Muscle of leg (tissue), 11 donors: Measurements from ENCODE around the gene HOXC6. TPM values are rescaled to one million over a fixed set of nuclear protein-coding genes. Genes with fewer than 3 reads are reported as not detected.
"Not testable (repeated sequence)": the region's sequence is repeated elsewhere in the genome, so short reads cannot be mapped to it uniquely, and the experiment has no call there.

Source experiments
- DNase-seq: peaks from one replicate; pipeline ENCODE4 v3.0.0; 2013
- H3K27ac ChIP-seq: one replicate; pipeline ENCODE4 v1.5.1; 2013; ENCODE audit warnings: mild to moderate bottlenecking, low read length, control low read depth
- H3K27me3 ChIP-seq: one replicate; pipeline ENCODE4 v1.6.1; 2013; ENCODE audit warnings: low read length; ENCODE audit not compliant: control insufficient read depth, insufficient read depth
- H3K36me3 ChIP-seq: one replicate; pipeline ENCODE4 v1.6.1; 2013; ENCODE audit warnings: low read length; ENCODE audit not compliant: control insufficient read depth, insufficient read depth
- H3K4me1 ChIP-seq: one replicate; pipeline ENCODE4 v1.6.1; 2013; ENCODE audit warnings: low read length; ENCODE audit not compliant: control insufficient read depth, insufficient read depth
- H3K4me3 ChIP-seq: one replicate; pipeline ENCODE4 v1.5.1; 2013; ENCODE audit warnings: low read length, control low read depth
- H3K9me3 ChIP-seq: replicated peaks from 2 replicates; pipeline ENCODE4 v1.6.1; 2013; ENCODE audit warnings: low read depth, low read length; ENCODE audit not compliant: control insufficient read depth
- WGBS: methylation state at CpG from one replicate; pipeline ENCODE4 v1.1.5; 2013; ENCODE audit warnings: missing lambda C conversion rate; ENCODE audit not compliant: insufficient coverage; 5-methylcytosine and 5-hydroxymethylcytosine counted together
- polyA plus RNA-seq, 8 donors: library from polyadenylated mRNA; unstranded; fragments of 120-200 nt; gene quantifications; one replicate each; pipeline versions ENCODE4 v1.2.1 to v1.2.3, GENCODE V29; 2013; ENCODE audit warnings: inconsistent platforms in 1 of 8, low replicate concordance in 1 of 8; ENCODE audit not compliant: insufficient read length in 8 of 8, insufficient read depth in 1 of 8
- total RNA-seq: library from RNA; stranded (reverse); fragments of 120-200 nt; gene quantifications from one replicate; pipeline ENCODE4 v1.2.4, GENCODE V29; 2013

The HOXC6 gene
- total and polyA plus RNA-seq, 9 donors, result 4.1 to 22.5 (median 16.0) TPM

DNA sequence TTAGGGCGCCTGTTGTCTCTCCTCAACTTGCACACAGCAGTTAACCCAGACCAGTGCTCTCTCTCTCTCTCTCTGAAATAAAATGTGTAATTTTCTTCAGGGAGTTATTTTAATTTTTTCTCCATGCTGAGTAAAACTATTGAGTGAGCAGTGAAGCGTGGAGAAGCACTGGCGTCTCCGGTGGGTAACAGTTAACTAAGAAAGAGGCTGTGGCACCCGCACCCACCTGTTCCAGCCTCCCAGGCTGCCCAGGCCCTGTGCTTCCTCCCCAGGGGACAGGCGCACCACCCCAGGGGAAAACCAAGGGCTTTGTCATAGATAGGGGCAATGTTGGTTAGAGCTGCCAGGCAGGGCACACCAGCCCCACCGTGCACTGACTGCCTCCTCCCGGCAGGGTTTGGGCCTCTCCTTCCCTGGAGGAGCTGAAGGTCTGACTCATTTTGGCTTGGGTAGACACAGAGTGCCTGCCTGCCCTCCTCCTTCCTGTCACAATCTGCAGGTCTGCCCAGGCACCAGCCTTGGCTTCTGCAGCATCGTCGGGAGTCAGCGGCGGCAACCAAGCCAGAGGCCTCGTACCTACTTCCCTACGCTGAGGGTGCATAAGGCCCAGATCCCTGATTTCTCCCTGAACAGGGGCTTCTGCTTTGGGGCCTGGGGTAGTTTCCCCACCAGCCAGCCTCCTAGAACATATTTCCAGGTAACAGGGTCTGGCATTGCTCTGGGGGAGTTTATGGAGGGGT lies 8.6 kb downstream of the HOXC6 start:
- DNase-seq, result peak; percentile 33
- no peak overlapping the region for H3K4me3 ChIP-seq
- H3K27me3 ChIP-seq, result peaks cover 50% of the 10 kb centered on the region
- WGBS, result 54% methylated on average over 12 of the region's 14 CpGs
- H3K27ac ChIP-seq, result peak overlapping the region; percentile 96
- H3K36me3 ChIP-seq, result peaks cover 12% of the 10 kb centered on the region
- H3K4me1 ChIP-seq, result peaks cover 89% of the 10 kb centered on the region
- H3K9me3 ChIP-seq, result no peaks in the 10 kb centered on the region

DNA sequence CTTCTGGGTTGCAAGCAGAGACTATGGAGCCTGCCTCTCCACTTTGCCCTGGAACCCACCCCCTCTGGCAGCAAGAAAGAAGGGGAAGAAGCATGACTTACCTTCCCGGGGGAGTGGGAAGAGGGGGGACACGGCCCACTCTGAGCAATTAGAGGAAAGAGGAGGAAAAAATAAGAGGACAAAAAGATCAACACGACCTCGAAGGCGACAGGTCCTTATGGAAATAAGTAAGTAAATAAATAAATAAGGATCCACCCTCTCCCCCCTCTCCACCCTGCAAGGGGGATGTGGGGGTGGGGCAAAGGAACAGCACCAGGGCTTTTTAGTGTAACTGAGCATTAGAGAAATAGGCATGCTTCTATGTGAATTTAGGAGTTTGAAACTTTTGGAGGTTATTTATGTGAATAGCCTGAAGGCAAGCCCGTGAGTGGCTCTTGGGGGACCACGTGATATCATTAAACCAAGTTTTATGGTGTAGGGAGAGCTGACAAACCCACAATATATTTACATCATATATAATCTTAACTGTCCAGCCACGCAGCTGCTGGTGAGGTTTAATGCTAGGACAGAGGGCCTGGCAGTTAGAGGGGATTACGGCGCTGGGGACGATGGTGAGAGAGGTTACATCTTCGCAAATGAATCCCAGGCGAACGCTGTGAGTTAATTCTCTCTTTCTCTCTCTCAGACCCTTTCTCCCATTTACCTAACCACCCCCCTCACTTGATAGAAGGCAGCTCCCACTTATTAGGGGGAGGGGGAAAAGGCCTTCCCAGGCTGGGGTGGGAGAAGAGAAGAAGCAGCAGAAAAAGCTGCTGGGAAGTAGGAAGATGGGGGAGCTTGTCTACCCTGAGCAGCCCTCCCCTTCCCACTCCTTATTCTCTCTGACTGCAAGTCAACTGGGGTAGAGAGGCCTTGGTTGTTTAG lies 9.4 kb downstream of the HOXC6 start:
- Histone ChIP-seq H3K9me3 (no peaks in the 10 kb centered on the region), H3K27ac (peak overlapping the region; percentile 96), H3K4me3 (peak overlapping the region; percentile 38), H3K36me3 (peaks cover 8% of the 10 kb centered on the region), H3K4me1 (peaks cover 85% of the 10 kb centered on the region), H3K27me3 (peaks cover 42% of the 10 kb centered on the region)
- 20% methylated on average over 1 of the region's 14 CpGs for WGBS
- peak; percentile 80 for DNase-seq

DNA sequence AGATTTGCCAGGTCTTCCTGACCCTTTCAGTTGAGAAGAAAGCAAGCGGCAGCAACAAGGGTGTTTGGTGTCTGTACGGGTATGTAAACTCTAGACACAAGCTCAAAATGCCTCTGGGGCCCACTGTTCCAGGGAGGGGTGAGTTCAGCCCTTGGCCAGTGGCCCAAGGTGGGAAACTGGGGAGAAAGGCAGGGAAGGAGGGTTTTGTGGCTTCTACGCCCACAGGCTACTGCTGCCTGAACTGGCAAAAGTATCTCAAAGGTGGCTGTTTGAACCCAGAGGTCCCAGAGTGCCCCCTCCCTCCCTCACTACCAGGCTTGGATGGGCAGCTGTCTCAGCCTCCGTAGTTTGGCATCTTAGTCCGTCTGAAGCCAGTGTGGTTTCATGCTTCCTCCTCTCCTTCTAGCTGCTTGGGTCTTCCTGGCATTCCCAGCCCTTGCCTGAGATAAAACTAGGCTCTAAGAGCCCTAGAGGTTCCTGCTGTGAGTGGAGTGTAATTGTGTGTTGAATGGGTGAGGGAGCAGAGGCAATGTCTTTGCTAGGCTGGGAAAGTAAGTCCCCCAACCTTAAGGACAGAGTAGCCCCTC lies 10.1 kb downstream of the HOXC6 start:
- H3K27ac ChIP-seq, result peak overlapping the region; percentile 96
- H3K27me3 ChIP-seq, result peaks cover 35% of the 10 kb centered on the region
- peak overlapping the region; percentile 38 for H3K4me3 ChIP-seq
- peak; percentile 59 for DNase-seq
- H3K9me3 ChIP-seq, result no peaks in the 10 kb centered on the region
- 80% methylated on average over 1 of the region's 5 CpGs for WGBS
- peaks cover 85% of the 10 kb centered on the region for H3K4me1 ChIP-seq
- H3K36me3 ChIP-seq, result peaks cover 8% of the 10 kb centered on the region

DNA sequence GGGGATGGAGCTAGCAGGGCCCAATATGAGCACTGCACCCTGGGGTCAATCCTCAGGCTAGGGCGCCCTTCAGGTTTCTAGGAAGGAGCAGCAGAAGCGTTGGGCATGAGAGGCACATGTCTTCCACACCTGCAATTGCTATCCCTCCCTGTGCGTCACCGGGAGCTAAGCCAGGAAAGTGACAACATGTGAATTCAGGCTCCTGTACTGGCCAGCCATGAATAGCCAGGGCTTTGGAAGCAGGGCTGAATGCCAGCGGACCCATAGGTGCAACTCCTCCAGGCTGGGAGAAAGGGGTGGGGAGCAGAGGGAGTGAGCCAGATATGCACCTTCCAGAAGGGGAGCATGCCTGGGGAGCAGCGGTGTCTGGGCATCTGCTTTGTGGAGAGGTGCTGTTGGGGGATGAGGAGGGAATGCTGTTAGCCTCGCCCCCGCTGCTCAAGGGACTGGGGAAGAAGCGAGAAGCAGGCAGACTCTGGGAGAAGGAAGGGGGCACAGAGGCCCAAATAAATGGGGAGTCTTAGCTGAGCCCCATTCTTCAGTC lies 10.7 kb downstream of the HOXC6 start:
- Histone ChIP-seq H3K36me3 (peaks cover 8% of the 10 kb centered on the region), H3K4me1 (peaks cover 89% of the 10 kb centered on the region), H3K27ac (peak overlapping the region; percentile 96), H3K9me3 (no peaks in the 10 kb centered on the region), H3K27me3 (peaks cover 33% of the 10 kb centered on the region), H3K4me3 (peak overlapping the region; percentile 38)
- WGBS, result 16% methylated on average over 7 of the region's 9 CpGs
- DNase-seq, result peak; percentile 93

DNA sequence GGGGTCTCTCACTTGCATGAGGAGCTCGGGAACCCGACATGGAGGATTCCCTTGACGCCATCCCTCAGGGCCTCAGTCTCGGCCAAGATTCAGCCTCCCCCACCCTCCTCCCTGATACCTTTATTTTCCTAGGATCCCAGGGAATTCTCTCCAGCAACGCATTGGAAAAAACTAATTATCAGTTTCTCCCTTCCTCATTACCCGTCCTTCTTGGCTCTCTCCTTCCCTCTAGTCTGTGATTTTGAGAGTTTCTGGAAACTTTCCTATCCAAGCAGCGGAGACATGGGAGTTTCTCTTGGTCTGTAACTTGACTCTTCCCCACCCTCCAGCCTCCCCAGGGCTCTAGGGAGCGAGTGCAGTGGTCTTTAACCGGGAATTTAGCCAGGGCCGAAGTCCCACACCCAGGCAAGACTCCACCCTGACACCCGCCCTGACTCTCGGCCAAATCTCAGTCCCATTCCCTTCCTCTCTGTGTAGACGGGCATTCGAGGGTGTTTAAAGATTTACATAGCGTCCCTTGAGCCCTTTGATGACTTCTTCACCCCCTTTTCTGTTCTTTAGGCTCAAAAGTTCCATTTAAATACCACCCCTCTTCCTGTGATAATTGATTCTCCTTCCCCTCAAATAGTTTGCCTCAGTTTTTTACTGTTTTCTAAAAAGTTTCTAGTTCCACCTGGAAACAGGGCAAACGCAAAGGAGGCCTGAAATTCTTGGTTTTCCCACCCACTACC lies 11.3 kb downstream of the HOXC6 start:
- Histone ChIP-seq H3K9me3 (no peaks in the 10 kb centered on the region), H3K27ac (peak overlapping the region; percentile 96), H3K4me1 (peaks cover 90% of the 10 kb centered on the region), H3K36me3 (peaks cover 4% of the 10 kb centered on the region), H3K4me3 (peak overlapping the region; percentile 38), H3K27me3 (peaks cover 28% of the 10 kb centered on the region)
- WGBS, result 6% methylated on average over 9 of the region's 16 CpGs
- peak; percentile 98 for DNase-seq

DNA sequence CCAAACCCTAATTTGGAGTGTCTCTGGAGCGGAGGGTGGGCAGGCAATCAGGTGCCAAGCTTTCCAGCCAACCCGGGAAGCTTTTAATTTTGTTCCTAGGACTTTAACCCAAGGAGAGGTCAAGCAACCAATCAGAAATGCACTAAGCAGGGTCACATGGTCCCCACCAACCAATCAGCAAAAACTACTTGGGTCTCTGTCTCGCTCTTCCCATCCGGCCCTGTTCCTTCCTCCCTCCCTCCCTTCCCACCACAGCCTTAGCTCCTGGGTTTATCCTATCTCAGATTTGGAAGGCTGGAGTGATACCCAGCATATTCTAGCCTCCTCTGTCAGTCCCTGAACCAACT lies 11.9 kb downstream of the HOXC6 start:
- DNase-seq, result peak; percentile 87
- H3K4me1 ChIP-seq, result peaks cover 88% of the 10 kb centered on the region
- H3K27ac ChIP-seq, result peak overlapping the region; percentile 96
- H3K4me3 ChIP-seq, result peak overlapping the region; percentile 38
- no peaks in the 10 kb centered on the region for H3K36me3 ChIP-seq
- WGBS, result 26% methylated on average over 4 of the region's 4 CpGs
- peaks cover 23% of the 10 kb centered on the region for H3K27me3 ChIP-seq
- no peaks in the 10 kb centered on the region for H3K9me3 ChIP-seq

DNA sequence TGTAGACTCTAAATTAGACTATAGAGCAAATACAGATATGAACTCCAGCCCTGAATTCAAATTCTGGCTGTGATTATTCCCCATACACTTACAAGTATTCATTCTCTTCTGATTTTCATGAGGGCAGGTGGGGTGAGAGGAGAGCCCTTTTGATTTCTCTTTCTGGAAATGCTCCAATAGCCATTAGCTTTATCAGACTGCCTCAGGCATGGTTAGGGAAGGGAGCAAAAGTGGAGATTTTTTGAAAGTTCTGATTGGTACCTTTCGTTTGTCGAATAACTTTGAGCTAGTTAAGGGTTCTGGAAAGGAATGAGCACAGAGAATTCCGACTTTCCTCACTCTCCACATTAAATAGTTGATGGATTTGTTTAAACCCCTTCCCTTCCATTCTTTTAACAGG lies 12.4 kb downstream of the HOXC6 start:
- H3K27me3 ChIP-seq, result peaks cover 21% of the 10 kb centered on the region

DNA sequence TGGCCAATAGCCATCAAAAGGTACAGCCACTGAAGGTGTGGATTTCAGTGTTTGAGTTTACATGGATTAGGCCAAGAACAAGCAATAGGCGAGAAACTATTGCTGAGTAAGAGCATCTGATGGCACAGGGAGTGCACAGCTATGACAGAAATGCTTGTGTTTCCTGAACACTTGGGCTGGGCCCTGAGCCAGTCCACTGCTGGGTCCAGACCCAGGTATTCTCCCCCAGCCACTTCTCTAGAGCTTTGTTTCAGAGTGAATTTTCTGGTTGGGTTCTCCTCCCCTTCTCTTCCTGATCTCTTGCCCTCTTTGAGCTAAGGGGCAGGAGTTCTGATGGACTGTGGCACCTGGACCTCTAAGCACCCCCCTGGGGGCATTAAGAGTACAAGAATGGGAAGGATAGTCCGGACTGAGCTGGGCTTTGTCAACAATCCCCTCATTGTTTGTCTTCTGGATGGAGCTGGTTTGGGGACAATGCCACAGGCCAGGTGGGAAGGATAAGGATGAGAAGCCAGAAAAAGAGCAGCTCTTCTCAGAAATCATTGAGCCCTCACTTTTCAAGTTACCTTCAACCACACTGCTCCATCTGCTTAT lies 13.0 kb downstream of the HOXC6 start:
- no peak for DNase-seq
- H3K4me1 ChIP-seq, result peaks cover 80% of the 10 kb centered on the region
- no peaks in the 10 kb centered on the region for H3K9me3 ChIP-seq
- peak overlapping the region; percentile 96 for H3K27ac ChIP-seq
- no peak overlapping the region for H3K4me3 ChIP-seq
- WGBS, result 33% methylated on average over 1 of the region's 2 CpGs
- peaks cover 25% of the 10 kb centered on the region for H3K27me3 ChIP-seq
- no peaks in the 10 kb centered on the region for H3K36me3 ChIP-seq

More for the DNA sequence above, 12.4 kb downstream of the HOXC6 start:
- no peak for DNase-seq
- Histone ChIP-seq H3K27ac (peak overlapping the region; percentile 96), H3K9me3 (no peaks in the 10 kb centered on the region), H3K36me3 (no peaks in the 10 kb centered on the region), H3K4me3 (no peak overlapping the region), H3K4me1 (peaks cover 84% of the 10 kb centered on the region)
- no CpG with 5 or more reads among the region's 3 CpGs for WGBS

DNA sequence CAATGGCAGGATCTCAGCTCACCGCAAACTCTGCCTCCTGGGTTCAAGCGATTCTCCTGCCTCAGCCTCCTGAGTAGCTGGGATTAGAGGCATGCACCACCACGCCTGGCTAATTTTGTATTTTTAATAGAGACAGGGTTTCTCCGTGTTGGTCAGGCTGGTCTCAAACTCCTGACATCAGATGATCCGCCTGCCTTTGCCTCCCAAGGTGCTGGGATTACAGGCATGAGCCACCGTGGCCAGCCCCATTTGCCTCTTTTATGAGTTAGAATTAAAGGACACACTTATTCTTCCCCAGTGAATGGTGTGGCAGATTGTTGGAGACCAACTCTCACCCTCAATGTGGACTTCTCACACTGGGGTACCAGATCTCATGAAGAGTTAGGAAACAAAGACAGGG lies 13.8 kb downstream of the HOXC6 start:
- H3K27ac ChIP-seq, H3K36me3 ChIP-seq, H3K9me3 ChIP-seq, DNase-seq, H3K4me3 ChIP-seq: not testable (repeated sequence)
- Histone ChIP-seq H3K4me1 (peaks cover 76% of the 10 kb centered on the region), H3K27me3 (peaks cover 26% of the 10 kb centered on the region)
- WGBS, result 93% methylated on average over 2 of the region's 6 CpGs
